Measurements from ENCODE around the gene MEST.

DNA sequence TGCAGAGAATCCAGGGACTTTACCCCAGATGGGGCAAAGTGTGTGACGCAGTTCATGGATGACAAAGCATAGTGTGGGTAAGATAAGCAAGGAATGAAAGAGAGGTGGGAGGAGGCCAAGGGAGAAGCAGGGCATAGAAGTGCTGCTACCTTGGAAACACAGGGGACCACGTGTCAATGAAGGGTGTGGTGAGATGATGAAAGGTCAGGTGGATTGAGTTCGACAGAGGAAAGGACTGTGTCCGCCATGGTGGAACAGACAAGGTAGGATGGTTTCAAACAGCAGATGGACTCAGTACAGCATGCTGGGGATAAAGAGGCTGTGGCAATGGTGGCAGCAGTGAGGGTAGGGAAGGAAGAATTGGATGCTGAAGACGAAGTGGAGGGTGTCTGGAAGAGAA lies 32.7 kb downstream of the MEST start:
- TF ChIP-seq, protein P1, sequence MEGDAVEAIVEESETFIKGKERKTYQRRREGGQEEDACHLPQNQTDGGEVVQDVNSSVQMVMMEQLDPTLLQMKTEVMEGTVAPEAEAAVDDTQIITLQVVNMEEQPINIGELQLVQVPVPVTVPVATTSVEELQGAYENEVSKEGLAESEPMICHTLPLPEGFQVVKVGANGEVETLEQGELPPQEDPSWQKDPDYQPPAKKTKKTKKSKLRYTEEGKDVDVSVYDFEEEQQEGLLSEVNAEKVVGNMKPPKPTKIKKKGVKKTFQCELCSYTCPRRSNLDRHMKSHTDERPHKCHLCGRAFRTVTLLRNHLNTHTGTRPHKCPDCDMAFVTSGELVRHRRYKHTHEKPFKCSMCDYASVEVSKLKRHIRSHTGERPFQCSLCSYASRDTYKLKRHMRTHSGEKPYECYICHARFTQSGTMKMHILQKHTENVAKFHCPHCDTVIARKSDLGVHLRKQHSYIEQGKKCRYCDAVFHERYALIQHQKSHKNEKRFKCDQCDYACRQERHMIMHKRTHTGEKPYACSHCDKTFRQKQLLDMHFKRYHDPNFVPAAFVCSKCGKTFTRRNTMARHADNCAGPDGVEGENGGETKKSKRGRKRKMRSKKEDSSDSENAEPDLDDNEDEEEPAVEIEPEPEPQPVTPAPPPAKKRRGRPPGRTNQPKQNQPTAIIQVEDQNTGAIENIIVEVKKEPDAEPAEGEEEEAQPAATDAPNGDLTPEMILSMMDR (IDR thresholded peaks at IDR 0.05) = no peak
- TF ChIP-seq POLR2A (IDR thresholded peaks at IDR 0.05) (no peak), EP300 (IDR thresholded peaks at IDR 0.05) (no peak)
